A549 (cell line): ENCODE measurements around the gene SKP1. TPM values are rescaled to one million over a fixed set of nuclear protein-coding genes. Genes with fewer than 3 reads are reported as not detected.
A peak's percentile ranks its signal among the peaks of the same experiment; 100 is the strongest.

Experiments used
- ATAC-seq, 2 experiments: fragments of 200-7000 bp in 1 of 2; fragments of >200 bp in 1 of 2; cut with Nextera tagmentation in 1 of 2; cut with Tn5 transposase in 1 of 2; 3 replicates each; pipeline versions ENCODE4 v1.8.0 to v1.9.1; 2018 to 2020; ENCODE audit warnings: mild to moderate bottlenecking in 1 of 2, moderate library complexity in 1 of 2
- CTCF ChIA-PET: fragments of 300-600 bp; sonication (Branson Sonifier 250); formaldehyde crosslinking; extraction: SDS; loops from one replicate; lab custom pipeline; 2021; ENCODE audit warnings: antibody characterized with exemption, inconsistent platforms; lab: Yijun Ruan, JAX
- POLR2A ChIA-PET: fragments of 350-600 bp; formaldehyde crosslinking; extraction: SDS; loops from one replicate; lab custom pipeline; 2021; ENCODE audit warnings: antibody characterized with exemption, inconsistent platforms; lab: Yijun Ruan, JAX
- DNase-seq, 2 experiments: peaks; one replicate each; pipeline versions ENCODE4 v3.0.0 to v3.0.0-alpha.2; 2011 to 2016; ENCODE audit warnings: low read depth in 1 of 2, low spot score in 1 of 2
- FAIRE-seq: peaks from 2 replicates; lab custom pipeline; 2011; peaks lifted over from hg19 to GRCh38; lab: Jason Lieb, UNC
- H3K27ac ChIP-seq, 2 experiments: fragments of >200 bp; sonication (Bioruptor Twin); formaldehyde crosslinking; 3 replicates each; pipeline ENCODE4 v1.5.1; 2016 to 2017
- H3K4me1 ChIP-seq: fragments of >200 bp; sonication (Bioruptor Twin); formaldehyde crosslinking; 3 replicates; pipeline ENCODE4 v1.6.1; 2016
- H3K4me2 ChIP-seq: fragments of >200 bp; sonication (Bioruptor Twin); formaldehyde crosslinking; 3 replicates; pipeline ENCODE4 v1.6.1; 2016
- H3K4me3 ChIP-seq: fragments of >200 bp; sonication (Bioruptor Twin); formaldehyde crosslinking; 3 replicates; pipeline ENCODE4 v1.5.1; 2016
- H3K9me3 ChIP-seq: fragments of >200 bp; sonication (Bioruptor Twin); formaldehyde crosslinking; 3 replicates; pipeline ENCODE4 v1.6.1; 2016
- BCL3 ChIP-seq: fragments of >200 bp; sonication (Bioruptor Twin); formaldehyde crosslinking; IDR thresholded peaks from 3 replicates; pipeline ENCODE4 v1.6.1; 2016
- CHD4 ChIP-seq: fragments of 200-600 bp; sonication (generic); IDR thresholded peaks from 2 replicates; pipeline ENCODE4 v1.6.1; 2016; ENCODE audit warnings: antibody characterized with exemption, mild to moderate bottlenecking, borderline replicate concordance
- HDAC2 ChIP-seq: fragments of 200-600 bp; sonication (generic); IDR thresholded peaks from 2 replicates; pipeline ENCODE4 v1.6.1; 2016
- HOXB5 ChIP-seq: fragments of 250-450 bp; sonication (Bioruptor Pico); IDR thresholded peaks from 2 replicates; pipeline ENCODE4 v1.5.0; 2020; ENCODE audit warnings: mild to moderate bottlenecking, moderate library complexity
- JUNB ChIP-seq: fragments of >200 bp; sonication (Bioruptor Twin); formaldehyde crosslinking; IDR thresholded peaks from 2 replicates; pipeline ENCODE4 v1.6.1; 2016
- MAFK ChIP-seq: fragments of 450-650 bp; IDR thresholded peaks from 2 replicates; pipeline ENCODE4 v1.6.1; 2014; ENCODE audit not compliant: partially characterized antibody
- REST ChIP-seq: fragments of 200-600 bp; sonication (generic); IDR thresholded peaks from 2 replicates; pipeline ENCODE4 v1.6.1; 2016; ENCODE audit warnings: antibody characterized with exemption, mild to moderate bottlenecking, moderate library complexity
- USF2 ChIP-seq: fragments of 450-650 bp; IDR thresholded peaks from 2 replicates; pipeline ENCODE4 v1.6.1; 2014; ENCODE audit warnings: antibody characterized with exemption
- WGBS: methylation state at CpG from one replicate; pipeline ENCODE4 v1.1.6; 2017; ENCODE audit errors: missing lambda C conversion rate; 5-methylcytosine and 5-hydroxymethylcytosine counted together
- polyA plus RNA-seq, 4 experiments: library from polyadenylated mRNA; depleted of rRNA in 3 of 4; stranded (reverse); fragments of >200 nt; fragmentation: RNase III in 1 of 4; extraction: RNeasy Plus Mini Kit Qiagen cat#74134 plus additional on column Dnase treatment in 1 of 4; gene quantifications; 2 replicates in 3 of 4; 3 replicates in 1 of 4; pipeline ENCODE4 v1.2.3, GENCODE V29; 2011 to 2017

SKP1 gene
- polyA plus RNA-seq, 2 of the 4 experiments (the other 2 are of a cell fraction): 776 to 870 TPM

- no peak overlapping the region for H3K4me3 ChIP-seq
- POLR2A ChIA-PET: no interaction called here
- no peak for DNase-seq
- no peak for TF ChIP-seq REST
- TF ChIP-seq CHD4: no peak
- no peak for TF ChIP-seq JUNB
- no peak for TF ChIP-seq BCL3
- no peak for TF ChIP-seq HDAC2
- no peak for TF ChIP-seq HOXB5 (CRISPR knock-in tag)
- no peak for TF ChIP-seq USF2
- TF ChIP-seq, all 56 proteins: peak for 0
- CTCF ChIA-PET: interaction anchor here (0.9 to 22.6 kb wide), 5 partner anchors 10 to 89 kb away, joined by 3 to 546 read pairs (median 18); no protein-coding TSS in a partner anchor
- FAIRE-seq (no peak), ATAC-seq (no peak)
- Histone ChIP-seq H3K9me3 (no peaks in the 10 kb centered on the region), H3K27ac (no peak overlapping the region), H3K4me1 (peaks cover 9% of the 10 kb centered on the region), H3K4me2 (no peak overlapping the region)
- WGBS: 97% methylated on average over 5 of the region's 6 CpGs
Measured at GRCh38 chr5:134133995-134134541, 42.7 kb downstream of the SKP1 start.

GRCh38 chr5:134133188-134133994 lies 43.4 kb downstream of the SKP1 start:
- TF ChIP-seq JUNB: no peak
- no peak for TF ChIP-seq REST
- peak; percentile 42 for TF ChIP-seq MAFK
- TF ChIP-seq, all 56 proteins: peak for 1
- 94% methylated on average over 8 of the region's 9 CpGs for WGBS
- Histone ChIP-seq H3K27ac (no peak overlapping the region), H3K4me2 (no peak overlapping the region), H3K9me3 (no peaks in the 10 kb centered on the region), H3K4me3 (no peak overlapping the region), H3K4me1 (peaks cover 3% of the 10 kb centered on the region)
- ATAC-seq (no peak), DNase-seq (no peak), FAIRE-seq (no peak)
- ChIA-PET CTCF (interaction anchor here (0.9 to 22.6 kb wide), 5 partner anchors 10 to 114 kb away, joined by 3 to 546 read pairs (median 18); no protein-coding TSS in a partner anchor), POLR2A (no interaction called here)
